CD4-positive, alpha-beta T cell treated with Interleukin-15 for 4 hours (primary cell): ENCODE measurements around the gene TUBB.
A peak's percentile ranks its signal among the peaks of the same experiment; 100 is the strongest.
"Not testable (repeated sequence)": the region's sequence is repeated elsewhere in the genome, so short reads cannot be mapped to it uniquely, and the experiment has no call there.

Experiments used
- DNase-seq: peaks from one replicate; pipeline ENCODE4 v3.0.0-alpha.2; 2020; ENCODE audit warnings: low spot score

Gene TUBB

DNA sequence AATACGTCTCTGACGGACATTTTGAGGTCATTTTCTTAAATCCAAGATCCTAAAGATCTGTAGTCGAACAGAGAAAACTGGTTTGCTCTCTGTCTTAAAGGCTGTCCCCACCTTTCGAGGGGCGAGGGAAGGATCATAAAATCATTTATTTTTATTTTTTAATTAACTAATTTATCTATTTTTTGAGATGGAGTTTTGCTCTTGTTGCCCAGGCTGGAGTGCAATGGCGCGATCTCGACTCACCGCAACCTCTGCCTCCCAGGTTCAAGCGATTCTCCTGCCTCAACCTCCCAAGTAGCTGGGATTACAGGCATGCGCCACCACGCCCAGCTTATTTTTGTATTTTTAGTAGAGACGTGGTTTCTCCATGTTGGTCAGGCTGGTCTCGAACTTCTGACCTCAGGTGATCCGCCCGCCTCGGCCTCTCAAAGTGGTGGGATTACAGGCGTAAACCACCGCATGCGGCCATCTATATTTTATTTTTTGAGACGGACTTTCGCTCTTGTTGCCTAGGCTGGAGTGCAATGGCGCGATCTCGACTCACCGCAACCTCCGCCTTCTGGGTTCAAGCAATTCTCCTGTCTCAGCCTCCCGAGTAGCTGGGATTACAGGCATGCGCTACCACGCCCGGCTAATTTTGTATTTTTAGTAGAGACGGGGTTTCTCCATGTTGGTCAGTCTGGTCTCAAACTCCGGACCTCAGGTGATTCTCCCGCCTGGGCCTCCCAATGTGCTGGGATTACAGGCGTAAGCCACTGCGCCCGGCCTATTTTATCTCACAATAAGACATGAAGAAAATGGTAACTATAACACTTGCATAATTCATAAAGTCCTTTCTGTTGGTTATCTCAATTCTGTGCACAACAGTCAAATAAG, 2.1 kb upstream of the TUBB start:
- not testable (repeated sequence) for DNase-seq

GRCh38 chr6:30719356-30719755, 796 bp upstream of the TUBB start:
- DNase-seq = no peak

DNA sequence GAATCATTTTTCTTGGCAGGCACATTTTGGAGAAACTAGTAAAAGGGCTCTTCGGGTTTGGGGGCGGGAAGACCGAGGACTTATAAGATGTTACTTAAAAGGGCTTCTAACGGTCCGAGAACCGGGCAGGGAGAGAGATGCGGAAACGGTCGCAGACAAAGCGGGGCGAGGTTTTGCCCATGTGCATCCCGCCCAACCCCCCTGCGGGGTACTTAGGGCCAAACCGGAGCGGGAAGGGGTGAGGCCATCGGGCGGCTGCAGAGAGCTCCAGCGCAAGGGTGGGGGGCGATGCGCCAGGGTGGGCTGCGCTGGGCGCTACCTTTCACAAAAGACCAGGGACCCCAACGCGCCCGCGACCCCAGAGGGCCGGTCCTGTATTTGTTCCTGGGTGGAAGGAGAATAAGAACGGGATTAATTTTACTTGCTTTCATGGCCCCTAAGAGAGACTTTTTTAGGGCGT, 616 bp downstream of the TUBB start:
- peak; percentile 45 for DNase-seq

DNA sequence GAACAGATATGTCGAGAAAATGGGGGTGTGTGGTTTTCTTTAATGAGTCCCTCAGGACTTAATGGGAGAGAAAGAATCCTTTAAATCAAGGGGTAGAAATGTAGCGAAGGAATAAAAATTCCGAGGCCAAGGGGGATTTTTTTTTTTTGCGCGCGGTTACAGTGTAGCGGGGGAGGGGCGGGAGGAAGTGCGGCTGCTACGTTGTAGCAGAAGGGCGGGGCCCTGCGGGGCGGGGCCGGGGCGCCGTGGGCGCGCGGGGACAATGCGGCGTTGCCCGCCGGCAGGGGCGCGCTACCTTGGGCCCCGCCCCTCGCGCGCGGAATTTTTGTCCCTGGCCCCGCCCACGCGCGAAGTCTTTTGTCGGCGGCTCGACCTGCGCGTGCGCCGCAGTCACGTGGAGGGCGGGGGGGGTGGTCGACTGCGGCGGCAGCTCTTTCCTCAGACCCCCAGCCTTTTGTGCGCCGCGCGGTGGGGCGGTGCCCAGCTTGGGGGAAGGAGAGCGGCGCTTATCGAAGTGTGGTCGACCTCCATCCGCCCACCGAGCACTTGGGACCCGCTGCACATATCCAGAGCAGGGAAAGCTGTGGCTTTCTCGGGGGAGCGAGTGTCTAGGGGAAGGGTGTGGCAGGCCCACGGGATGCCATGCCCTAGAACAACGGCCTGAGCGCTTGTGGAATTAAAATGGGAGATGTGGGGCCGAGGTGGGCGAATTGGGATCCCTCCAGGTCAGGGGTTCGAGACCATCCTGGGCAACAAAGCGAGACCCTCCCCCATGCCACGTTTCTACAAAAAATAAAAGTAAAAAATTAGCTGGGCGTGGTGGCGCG, 1.3 kb downstream of the TUBB start:
- DNase-seq = peak; percentile 95

DNA sequence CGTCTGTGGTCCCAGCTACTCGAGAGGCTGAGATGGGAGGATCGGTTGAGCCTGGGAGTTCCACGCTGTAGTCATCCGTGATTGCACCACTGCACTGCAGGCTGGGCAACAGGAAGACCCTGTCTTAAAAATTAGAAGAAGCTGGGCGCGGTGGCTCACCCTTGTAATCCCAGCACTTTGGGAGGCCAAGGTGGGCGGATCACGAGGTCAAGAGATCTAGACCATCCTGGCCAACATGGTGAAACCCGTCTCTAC, 1.8 kb downstream of the TUBB start:
- DNase-seq = not testable (repeated sequence)

- DNase-seq = peak; percentile 86
Observed at GRCh38 chr6:30722280-30723112, 2.3 kb downstream of the TUBB start.

GRCh38 chr6:30723159-30723842, 3.1 kb downstream of the TUBB start:
- not testable (repeated sequence) for DNase-seq

GRCh38 chr6:30723843-30724741, 3.9 kb downstream of the TUBB start:
- DNase-seq = not testable (repeated sequence)

- DNase-seq = no peak
Observed at GRCh38 chr6:30724906-30725667, 4.9 kb downstream of the TUBB start.

DNA sequence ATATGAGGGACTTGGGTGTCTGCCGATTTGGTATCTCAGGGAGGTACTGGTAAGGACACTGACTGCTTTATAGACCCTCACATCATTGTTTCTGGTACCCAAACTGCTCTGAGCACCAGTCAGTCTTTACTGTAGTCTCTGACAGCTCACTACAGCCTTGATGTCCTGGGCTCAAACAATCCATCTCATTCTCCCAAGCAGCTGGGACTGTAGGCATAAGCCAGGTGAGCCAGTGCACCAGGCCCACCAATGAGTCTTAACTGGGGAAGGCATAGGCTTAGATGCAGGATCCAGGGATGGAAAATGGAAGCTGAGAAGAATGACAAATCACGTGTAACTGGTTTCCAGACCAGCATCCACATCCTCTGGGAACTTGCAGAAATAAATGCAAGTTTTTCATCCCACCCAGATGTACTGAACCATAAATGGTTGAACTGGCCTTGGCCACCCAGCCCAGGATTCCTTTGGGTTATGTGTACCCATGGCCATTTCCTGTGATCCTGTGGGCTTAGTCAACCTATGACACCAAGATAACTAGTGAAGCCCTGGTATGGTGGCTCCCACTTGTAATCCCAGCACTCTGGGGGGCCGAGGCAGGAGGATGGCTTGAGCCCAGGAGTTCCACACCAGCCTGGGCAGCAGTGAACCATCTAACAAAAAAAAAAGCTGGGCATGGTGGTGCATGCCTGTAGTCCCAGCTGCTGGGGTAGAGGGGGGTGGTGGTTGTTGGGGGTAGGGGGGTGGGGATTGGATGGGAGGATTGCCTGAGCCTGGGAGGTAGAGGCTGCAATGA, 5.8 kb downstream of the TUBB start:
- no peak for DNase-seq

DNA sequence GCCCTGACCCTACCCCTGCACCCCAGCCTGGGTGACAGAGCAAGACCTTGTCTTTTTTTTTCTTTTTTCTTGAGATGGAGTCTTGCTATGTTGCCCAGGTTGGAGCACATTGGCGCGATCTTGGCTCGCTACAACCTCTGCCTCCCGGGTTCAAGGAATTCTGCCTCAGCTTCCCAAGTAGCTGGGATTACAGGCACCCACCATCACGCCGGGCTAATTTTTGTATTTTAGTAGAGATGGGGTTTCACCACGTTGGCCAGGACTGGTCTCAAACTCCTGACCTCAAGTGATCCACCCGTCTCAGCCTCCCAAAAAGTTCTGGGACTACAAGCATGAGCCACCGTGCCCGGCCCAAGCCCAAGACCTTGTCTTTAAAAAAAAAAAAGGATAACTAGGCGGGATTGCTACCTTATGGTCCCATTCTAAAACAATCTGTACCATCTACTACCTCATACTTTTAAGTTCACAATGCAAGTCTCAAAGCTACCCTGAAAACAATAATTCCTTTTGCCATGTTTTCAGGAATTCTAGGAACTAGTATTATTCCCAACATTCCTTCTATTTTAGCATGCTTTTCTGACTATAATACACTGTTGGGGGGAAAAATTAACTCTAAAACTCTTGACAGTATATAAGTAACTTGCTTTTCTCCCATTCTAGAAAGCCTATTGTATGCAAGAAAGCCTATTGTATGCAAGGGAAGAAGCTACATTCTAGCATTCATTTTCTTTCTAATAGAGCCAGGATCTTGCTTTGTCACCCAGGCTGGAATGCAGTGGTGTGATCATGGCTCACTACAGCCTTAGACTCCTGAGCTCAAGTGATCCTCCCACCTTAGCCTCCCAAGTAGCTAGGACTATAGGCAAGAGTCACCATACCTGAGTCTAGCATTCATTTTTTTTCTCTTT, 6.6 kb downstream of the TUBB start:
- no peak for DNase-seq

GRCh38 chr6:30727920-30728553, 7.9 kb downstream of the TUBB start:
- DNase-seq = no peak

GRCh38 chr6:30730601-30731435, 10.7 kb downstream of the TUBB start:
- peak; percentile 86 for DNase-seq

GRCh38 chr6:30732237-30732943, 12.2 kb downstream of the TUBB start:
- DNase-seq = no peak

- DNase-seq = no peak
Observed at GRCh38 chr6:30735668-30736314, 15.6 kb downstream of the TUBB start.
